Astrocyte (in vitro differentiated cells and primary cell): Measurements from ENCODE around the gene CNP.

Experiments
- CTCF ChIP-seq: IDR thresholded peaks from 2 replicates; pipeline ENCODE4 v1.5.1; 2011; ENCODE audit warnings: low read depth, mild to moderate bottlenecking, inconsistent platforms, low read length, moderate library complexity; ENCODE audit not compliant: insufficient read depth
- EZH2 ChIP-seq: IDR thresholded peaks from 2 replicates; pipeline ENCODE4 v1.6.1; 2012; ENCODE audit warnings: mild to moderate bottlenecking, low read length, inconsistent platforms; ENCODE audit not compliant: insufficient read depth

GRCh38 chr17:42002792-42003301 is 36.3 kb downstream of the CNP start:
- no peak for TF ChIP-seq CTCF
- TF ChIP-seq EZH2 = no peak
